ENCODE measurements around the gene EML4.
"Not testable (repeated sequence)": the region's sequence is repeated elsewhere in the genome, so short reads cannot be mapped to it uniquely, and the experiment has no call there.

Gene EML4

DNA sequence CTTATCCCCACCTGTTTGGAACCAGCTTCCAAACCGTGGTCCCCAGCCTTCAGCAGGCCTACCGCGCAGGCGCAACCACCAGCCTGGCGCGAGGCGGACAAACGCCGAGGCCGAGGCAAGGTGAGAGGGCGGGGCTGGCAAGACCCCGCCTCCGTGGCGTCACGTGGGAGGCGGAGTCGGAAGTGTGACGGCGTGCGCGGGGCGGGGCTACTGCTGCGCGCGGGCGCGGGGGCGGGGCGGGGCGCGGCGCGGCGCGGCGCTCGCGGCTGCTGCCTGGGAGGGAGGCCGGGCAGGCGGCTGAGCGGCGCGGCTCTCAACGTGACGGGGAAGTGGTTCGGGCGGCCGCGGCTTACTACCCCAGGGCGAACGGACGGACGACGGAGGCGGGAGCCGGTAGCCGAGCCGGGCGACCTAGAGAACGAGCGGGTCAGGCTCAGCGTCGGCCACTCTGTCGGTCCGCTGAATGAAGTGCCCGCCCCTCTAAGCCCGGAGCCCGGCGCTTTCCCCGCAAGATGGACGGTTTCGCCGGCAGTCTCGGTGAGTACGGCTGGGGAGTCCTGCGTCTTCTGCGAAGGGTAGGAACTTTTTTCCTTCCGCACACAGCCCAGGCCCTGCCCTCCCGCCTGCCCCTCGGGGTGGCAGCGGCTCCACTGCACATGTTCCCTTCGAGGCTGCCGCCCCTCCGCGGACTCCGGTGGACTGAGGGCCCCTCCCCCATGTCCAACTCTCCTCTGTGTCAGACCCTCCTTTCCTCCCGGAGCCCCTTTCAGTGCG, at the start of gene EML4:
EML4 (plus strand) TSS at position 254 of the 774 bp plus-strand sequence; CDS start at position 513, 259 bp downstream.
- DNase-seq, result peak; percentile 47 to 60

DNA sequence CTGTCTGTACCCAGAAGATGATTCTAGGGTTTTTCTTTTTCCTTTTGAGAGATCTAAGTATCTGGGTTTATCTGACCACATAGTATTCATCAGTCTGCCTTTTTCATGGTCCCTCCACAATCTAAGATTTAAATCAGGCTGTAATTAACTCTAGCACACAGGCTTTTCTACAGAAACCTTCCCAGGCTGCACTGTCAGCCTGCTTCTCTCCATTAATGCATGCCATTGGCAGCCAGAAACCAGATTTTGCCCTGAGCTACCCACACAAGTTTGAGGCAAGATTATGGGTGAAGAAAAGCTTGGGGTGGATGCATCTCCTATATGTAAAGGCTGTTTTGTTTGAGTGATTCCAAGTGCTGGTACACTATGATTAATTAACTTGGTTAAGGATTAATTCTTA, 45.7 kb upstream of the EML4 start:
- no peak for DNase-seq

GRCh38 chr2:42124011-42124785, 45.0 kb upstream of the EML4 start:
- no peak for DNase-seq

DNA sequence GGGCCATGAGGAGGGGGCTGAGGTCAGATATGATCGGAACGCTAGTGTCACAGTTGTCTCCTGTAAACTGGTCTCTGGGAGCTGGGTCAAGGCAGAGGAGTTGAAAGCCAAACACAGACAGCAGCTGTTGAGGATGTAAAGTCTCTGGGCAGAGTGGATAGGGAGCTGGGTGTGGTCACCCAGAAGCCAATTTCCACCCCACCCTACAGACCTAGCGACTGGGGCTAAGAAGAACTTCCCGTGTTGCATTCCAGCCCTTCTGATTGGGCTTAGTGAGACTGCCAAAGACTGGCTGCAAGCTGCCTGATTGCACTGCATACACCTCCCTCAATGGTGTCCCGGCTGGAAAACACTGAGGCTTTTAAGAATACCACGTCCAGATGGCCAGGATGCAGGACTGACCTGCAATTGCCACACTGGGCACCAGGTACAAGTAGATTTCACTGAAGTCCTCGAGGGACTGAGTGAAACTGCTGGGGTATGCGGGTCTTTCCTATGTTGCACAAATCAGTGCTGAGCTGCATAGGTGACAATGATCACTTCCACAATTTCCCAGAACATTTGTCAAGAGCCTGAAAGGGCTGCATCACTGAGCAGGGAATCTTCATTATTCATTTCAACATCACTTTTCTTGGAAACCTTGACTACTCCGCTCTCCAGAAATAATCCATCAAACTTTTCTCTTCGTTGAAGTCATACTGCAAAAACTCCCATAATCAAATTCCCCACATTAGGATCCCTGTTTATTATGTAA, 43.1 kb upstream of the EML4 start:
- no peak for DNase-seq

- DNase-seq, result not testable (repeated sequence)
These were observed 42.3 kb upstream of the EML4 start for GRCh38 chr2:42126873-42127272.

DNA sequence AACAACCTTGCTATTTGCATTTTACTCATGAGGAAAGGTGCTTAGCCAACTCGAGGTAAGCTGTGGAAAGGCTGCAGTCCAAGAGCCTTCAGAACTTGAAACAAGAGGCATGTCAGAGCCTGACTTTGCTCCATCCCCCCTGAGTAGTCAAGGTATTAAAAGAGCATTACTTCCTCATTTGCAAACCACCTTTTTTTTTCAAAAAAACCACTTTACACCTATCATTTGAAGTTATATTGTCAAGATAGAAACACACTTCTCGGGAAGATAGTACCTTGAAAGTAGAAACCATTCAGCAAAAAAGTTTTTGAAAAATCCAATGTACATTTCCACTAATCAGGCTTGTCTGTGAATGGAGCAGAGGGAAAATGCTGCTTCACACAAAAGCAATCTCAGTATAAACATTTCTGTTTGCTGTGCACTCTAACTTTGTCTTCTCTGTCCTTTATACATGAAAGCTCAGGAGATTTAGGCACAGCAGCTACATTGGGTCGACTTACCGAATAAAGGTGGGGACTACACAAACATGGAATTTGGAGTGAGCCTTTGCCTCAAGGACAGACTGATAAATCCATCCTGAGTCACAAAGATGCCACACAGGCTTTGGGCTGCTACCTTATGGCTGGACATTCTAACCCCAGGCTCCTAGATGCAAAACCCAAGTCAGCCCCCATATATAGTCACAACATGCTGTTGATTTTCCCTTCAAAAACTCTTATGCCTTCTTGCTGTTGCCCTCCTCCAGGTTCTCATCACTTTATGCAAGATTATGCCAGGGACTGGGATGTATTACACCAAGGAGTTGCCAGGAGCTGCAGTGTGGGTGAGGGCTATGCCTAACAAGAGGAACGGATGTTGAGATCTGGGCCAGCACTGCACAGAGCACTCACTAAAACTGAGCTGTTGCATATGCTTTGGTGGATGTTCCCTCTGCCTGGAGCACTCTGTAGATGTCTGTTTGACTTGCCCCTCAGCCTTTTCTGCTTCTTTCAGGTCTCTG, 41.4 kb upstream of the EML4 start:
- no peak for DNase-seq

DNA sequence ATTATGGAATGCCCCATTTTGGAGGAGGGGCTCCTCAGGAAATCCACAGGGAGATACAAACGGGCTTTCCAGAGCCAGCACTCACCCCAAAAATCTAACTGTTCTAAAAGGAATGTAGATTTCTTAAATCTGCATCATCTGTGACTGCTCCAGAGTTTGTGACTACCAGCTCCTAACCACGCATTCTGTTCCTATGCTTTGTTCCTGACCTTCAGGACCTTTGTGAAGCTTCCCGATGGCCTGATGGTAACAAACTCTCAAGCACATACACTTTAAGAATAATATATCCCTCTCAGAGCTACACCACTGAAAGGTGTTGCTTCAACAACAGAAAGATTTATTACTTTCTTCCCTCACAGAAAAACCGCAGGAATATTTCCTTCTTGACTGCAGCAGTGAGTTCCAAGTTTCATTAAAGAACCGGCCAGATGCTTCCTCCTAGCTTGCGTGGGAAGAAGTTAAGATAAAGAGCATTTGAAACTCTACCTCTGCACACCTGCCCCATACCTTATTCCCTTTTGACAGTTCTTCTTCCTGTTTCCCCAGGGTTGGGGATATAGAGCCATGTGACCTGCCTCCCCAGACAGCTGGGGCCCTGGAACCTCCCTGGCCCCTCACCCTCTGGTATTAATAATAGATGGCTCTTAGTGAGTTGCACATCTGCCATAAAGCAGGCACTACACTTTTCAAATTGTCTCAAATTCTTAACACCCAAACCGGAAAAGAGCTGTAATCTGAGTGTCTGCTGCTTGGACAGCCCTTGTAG, 40.2 kb upstream of the EML4 start:
- no peak for DNase-seq

DNA sequence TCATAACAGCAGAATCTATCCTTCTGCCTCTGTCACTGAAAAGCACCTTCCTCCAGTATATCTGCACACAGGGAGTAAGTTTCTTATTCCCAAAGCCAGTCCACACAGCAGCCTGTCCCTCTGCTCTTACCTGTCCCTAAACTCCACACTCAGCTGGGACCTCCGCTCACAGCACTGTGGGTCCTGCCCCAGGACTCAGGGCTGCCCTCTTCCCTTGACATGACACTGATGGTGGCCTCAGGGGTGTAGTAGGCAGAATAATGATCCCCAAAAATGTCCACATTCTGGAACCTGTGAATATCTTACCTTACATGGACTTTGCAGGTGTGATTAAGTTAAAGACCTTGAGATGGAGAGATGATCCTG, 39.7 kb upstream of the EML4 start:
- no peak for DNase-seq

DNA sequence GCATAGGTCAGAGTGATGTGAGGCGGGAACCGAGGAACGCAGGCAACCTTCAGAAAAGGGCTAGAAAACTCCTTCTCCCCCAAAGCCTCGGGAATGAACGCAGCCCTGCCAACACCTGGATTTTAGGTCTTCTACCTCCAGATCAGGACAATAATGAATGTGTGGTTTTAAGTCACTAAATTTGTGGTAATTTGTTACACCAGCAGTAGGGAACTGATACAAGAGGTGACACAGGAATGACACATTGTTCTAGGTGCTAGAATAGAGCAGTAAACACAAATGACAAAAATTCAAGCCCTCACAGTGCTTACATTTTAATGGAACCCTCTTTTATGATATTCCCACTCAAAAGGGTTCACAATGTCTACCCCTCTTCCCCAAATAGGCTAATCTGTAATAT, 39.2 kb upstream of the EML4 start:
- no peak for DNase-seq

DNA sequence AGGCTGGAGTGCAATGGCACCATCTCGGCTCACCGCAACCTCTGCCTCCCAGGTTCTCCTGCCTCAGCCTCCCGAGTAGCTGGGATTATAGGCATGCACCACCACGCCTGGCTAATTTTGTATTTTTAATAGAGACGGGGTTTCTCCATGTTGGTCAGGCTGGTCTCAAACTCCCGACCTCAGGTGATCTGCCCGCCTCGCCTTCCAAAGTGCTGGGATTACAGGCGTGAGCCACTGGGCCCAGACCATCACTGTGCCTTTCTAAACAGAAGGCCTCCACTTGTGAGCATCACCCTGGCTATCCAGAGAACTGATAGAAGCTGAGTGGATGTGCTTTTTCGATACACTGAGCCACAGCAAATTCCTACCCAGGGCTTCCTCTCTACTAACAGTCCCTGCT, 38.3 kb upstream of the EML4 start:
- DNase-seq, result not testable (repeated sequence)

DNA sequence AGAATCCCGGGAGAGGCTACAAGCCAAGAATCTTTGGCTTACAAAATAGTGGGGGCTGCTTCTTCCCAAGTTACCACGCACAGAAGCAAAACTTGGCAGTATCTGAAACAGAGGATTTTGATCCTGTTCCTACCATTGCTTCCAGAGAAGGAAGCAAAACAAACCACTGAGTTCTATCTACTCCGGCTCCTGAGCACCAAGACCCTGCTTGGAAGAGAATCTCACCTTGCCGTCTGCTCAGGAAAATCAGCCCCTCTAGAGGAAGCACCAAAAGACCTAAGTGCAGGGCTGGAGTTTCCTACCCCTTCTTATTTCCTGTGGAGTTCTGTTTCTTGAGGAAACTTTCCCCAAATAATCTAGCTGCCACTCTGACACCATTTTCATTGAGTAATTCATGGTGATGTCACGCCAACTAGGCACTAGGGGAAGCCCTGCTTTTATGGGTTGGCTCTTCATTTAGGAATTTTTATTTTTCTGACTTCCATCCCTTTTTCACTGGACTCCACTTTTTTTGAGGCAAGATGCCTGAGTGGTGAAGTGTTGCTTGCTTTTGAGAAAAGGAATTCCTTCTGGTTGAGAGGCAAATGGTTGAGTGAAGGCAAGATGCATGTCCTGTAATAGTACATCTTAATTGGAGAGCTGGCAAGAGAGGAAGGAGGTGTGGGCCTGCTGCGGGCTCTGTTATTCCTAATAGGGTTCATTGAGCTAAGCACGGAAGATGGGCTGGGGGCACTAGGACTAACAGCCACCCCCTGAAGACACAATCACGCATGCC, 36.8 kb upstream of the EML4 start:
- DNase-seq, result peak in 1 of 2 experiments; percentile 72

- DNase-seq, result peak; percentile 51 to 97
These were observed 36.0 kb upstream of the EML4 start for GRCh38 chr2:42132966-42133641.

DNA sequence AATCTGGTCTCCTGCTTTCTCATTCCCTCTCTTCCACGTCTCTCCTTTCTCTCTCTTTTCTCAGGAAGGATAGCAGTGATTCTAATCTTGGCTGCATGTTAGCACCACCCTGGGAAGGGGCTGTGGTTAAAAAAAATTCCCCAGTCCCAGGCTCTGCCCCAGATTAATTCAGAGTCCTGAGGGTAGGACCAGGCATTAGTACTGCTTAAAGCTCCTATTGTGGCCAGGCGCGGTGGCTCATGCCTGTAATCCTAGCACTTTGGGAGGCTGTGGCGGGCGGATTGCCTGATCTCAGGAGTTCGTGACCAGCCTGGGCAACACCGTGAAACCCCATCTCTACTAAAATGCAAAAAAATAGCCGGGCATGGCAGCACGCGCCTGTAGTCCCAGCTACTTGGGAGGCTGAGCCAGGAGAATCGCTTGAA, 35.4 kb upstream of the EML4 start:
- DNase-seq, result no peak

DNA sequence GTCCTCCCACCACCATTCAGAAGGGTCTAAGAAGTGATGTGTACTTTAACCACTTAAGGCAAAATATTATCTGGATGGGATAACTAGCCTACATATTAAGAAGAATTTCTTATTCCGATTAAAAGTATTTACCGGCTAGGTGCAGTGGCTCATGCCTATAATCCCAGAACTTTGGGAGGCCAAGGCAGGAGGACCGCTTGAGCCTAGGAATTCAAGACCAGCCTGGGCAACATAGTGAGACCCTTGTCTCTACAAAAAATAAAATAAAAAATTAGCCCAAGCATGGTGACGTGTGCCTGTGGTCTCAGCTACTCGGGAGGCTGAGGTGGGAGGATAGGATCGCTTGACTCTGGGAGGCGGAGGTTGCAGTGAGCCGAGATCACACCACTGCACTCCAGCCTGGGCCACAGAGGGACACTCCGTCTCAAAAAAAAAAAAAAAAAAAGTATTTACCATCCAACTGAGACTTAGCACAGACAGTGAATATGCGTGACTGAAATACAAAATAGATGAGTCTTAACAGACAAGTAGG, 34.7 kb upstream of the EML4 start:
- DNase-seq, result not testable (repeated sequence)

DNA sequence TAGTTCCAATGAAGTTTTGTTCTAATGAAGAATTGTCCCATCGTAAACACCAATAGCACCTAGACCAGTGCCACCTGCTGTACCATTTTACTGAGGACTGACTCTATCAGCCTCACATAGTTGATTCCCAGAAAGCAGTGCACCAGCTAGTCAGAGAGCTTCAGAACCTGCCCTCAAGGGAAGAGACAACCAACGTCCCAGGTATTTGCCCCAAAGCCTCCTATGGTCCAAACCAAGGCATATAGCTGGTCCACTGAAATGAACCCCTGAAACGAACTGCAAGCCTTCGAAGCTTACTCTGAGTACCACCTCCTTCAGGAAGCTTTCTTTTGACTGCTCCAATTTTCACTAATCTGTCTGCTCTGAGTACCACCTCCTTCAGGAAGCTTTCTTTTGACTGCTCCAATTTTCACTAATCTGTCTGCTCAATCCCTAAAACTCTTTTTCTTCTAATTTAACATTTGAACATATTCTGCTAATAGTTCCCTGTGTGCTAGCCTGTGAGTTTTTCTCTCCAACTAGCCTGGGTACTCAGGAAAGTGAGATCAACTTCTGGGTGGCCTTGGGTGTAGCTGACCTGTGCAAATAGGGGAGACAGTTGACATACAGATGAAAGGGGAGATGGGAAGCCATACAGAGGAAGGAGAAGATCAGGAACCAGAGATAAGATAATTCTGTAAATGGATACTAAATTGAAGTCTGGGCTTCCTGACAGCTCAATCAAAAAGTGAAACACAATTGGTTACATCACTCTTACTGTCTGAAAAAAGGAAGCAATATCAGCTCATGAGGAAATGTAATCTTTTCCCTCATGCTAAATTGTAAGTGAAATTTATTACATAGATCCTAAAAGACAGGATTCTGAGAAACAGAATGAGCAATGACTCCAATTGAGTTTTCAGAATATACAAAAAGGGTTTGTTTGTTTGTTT, 33.5 kb upstream of the EML4 start:
- DNase-seq, result no peak

DNA sequence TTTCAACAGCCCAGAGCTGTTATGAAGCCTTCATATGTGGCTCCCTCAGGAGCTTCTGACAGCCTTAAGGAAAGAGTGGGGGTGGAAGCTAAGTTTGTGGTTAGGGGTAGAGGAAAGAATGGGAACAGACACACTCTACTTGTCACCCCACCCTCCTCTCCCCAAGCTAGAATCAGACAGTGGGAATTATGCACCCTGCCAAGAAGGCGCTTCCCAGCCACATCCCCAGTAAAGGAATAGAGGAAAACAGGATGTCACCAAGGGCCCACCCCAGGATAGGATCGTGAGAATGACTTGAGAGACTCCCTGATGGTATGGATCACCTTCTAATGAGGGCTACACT, 32.4 kb upstream of the EML4 start:
- no peak for DNase-seq

GRCh38 chr2:42137125-42137841, 31.9 kb upstream of the EML4 start:
- DNase-seq, result no peak

Data from cerebellar nuclear complex (tissue), 1 donor.